ENCODE data around the gene TBK1.

The TBK1 gene

DNA sequence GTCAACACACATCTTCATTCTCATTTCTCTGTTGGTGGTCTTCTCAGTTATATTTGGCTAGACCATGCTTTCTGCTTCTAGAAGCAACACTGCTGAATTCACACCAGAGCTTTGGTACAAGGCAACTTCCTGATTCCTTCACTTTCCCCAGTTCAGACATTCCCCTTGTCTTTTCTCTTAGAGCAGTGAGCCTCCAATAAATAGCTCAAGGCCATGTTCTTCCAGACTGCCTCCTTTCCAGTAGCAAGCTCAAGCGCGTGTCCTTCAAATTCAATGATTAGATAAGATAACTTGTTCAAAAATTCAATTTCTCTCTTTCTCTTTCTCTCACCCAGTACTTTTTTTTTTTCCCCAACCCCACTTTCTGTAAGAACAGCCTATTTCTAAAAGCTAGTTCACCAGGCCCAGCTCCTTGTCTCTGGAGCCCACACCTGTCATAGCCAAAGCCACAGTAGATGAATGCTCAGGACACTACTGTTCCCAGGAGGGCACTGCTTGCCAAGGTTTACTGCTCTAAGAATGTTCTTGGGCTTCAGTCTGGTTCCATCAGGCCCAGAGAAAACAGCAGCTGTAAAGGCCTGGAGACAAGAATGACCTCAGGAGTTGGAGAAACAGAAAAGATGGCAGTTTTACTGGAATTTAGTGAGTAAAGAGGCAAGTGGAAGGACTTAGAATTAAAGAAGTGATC, 17.7 kb downstream of the TBK1 start:
- TF ChIP-seq, protein P1, sequence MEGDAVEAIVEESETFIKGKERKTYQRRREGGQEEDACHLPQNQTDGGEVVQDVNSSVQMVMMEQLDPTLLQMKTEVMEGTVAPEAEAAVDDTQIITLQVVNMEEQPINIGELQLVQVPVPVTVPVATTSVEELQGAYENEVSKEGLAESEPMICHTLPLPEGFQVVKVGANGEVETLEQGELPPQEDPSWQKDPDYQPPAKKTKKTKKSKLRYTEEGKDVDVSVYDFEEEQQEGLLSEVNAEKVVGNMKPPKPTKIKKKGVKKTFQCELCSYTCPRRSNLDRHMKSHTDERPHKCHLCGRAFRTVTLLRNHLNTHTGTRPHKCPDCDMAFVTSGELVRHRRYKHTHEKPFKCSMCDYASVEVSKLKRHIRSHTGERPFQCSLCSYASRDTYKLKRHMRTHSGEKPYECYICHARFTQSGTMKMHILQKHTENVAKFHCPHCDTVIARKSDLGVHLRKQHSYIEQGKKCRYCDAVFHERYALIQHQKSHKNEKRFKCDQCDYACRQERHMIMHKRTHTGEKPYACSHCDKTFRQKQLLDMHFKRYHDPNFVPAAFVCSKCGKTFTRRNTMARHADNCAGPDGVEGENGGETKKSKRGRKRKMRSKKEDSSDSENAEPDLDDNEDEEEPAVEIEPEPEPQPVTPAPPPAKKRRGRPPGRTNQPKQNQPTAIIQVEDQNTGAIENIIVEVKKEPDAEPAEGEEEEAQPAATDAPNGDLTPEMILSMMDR (conservative IDR thresholded peaks at IDR 0.05; ENCODE audit: low read length), result no peak
- TF ChIP-seq EZH2phosphoT487 (IDR thresholded peaks at IDR 0.05; ENCODE audit: borderline replicate concordance), result no peak
- H3K79me2 ChIP-seq (ENCODE audit: insufficient read depth, low read length), result no peaks in the 10 kb centered on the region

GRCh38 chr12:64470495-64470894, 18.6 kb downstream of the TBK1 start:
- no peak overlapping the region for H3K4me3 ChIP-seq (ENCODE audit: low read length, poor library complexity, severe bottlenecking)
- no peaks in the 10 kb centered on the region for H3K4me1 ChIP-seq (ENCODE audit: insufficient read depth, low read length, poor library complexity, severe bottlenecking)
- no peaks in the 10 kb centered on the region for H4K20me1 ChIP-seq (ENCODE audit: insufficient read depth, low read length, poor library complexity, severe bottlenecking)
- no peaks in the 10 kb centered on the region for H3K27me3 ChIP-seq (ENCODE audit: insufficient read depth, low read length, poor library complexity, severe bottlenecking)
- H3K9me3 ChIP-seq (ENCODE audit: insufficient read depth, low read depth, low read length), result no peaks in the 10 kb centered on the region
- no peak overlapping the region for H3K4me2 ChIP-seq (ENCODE audit: low read depth, low read length, poor library complexity, severe bottlenecking)
- H3K9me2 ChIP-seq (replicated peaks; ENCODE audit: low read depth, low read length), result no peaks in the 10 kb centered on the region
- H3F3A ChIP-seq (ENCODE audit: low read depth), result no peaks in the 10 kb centered on the region
- H3K9ac ChIP-seq (ENCODE audit: low read depth, low read length, poor library complexity, severe bottlenecking), result no peak overlapping the region
- no peak for TF ChIP-seq EZH2phosphoT487 (IDR thresholded peaks at IDR 0.05; ENCODE audit: borderline replicate concordance)
- TF ChIP-seq, protein P1 (conservative IDR thresholded peaks at IDR 0.05; ENCODE audit: low read length), result no peak
- peaks cover 69% of the 10 kb centered on the region for H3K36me3 ChIP-seq (ENCODE audit: insufficient read depth, low read length)
- H2AFZ ChIP-seq (ENCODE audit: low read length), result no peak overlapping the region
- H3K79me2 ChIP-seq (ENCODE audit: insufficient read depth, low read length), result no peaks in the 10 kb centered on the region

More for the DNA sequence above, 17.7 kb downstream of the TBK1 start:
- Histone ChIP-seq H3K27me3 (ENCODE audit: insufficient read depth, low read length, poor library complexity, severe bottlenecking) (no peaks in the 10 kb centered on the region), H3K36me3 (ENCODE audit: insufficient read depth, low read length) (peaks cover 69% of the 10 kb centered on the region), H2AFZ (ENCODE audit: low read length) (no peak overlapping the region), H3K4me3 (ENCODE audit: low read length, poor library complexity, severe bottlenecking) (no peak overlapping the region), H3K9me3 (ENCODE audit: insufficient read depth, low read depth, low read length) (no peaks in the 10 kb centered on the region), H3F3A (ENCODE audit: low read depth) (no peaks in the 10 kb centered on the region), H3K9ac (ENCODE audit: low read depth, low read length, poor library complexity, severe bottlenecking) (no peak overlapping the region), H3K9me2 (replicated peaks; ENCODE audit: low read depth, low read length) (no peaks in the 10 kb centered on the region), H3K4me1 (ENCODE audit: insufficient read depth, low read length, poor library complexity, severe bottlenecking) (no peaks in the 10 kb centered on the region), H3K4me2 (ENCODE audit: low read depth, low read length, poor library complexity, severe bottlenecking) (no peak overlapping the region), H4K20me1 (ENCODE audit: insufficient read depth, low read length, poor library complexity, severe bottlenecking) (no peaks in the 10 kb centered on the region)

DNA sequence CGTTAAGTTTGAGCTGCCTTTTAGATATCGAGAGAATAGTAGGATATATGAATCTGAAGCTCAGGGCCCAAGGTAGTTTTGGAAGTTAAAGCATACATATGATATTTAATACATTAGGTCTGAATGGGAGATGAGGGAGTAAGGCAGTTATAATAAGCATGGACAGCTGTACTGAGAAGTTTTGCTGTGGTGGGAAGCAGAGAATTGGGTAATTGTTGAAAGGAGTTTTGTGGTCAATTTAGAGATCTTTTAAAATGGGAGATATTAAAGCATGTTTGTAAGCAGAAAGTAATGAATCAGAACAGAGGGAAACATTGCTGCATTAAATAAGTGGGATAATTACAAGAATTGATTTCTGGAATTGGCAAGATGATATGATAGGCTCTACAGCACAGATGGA, 21.3 kb downstream of the TBK1 start:
- H3F3A ChIP-seq (ENCODE audit: low read depth), result no peaks in the 10 kb centered on the region
- H3K9me2 ChIP-seq (replicated peaks; ENCODE audit: low read depth, low read length), result no peaks in the 10 kb centered on the region
- no peaks in the 10 kb centered on the region for H3K4me1 ChIP-seq (ENCODE audit: insufficient read depth, low read length, poor library complexity, severe bottlenecking)
- H2AFZ ChIP-seq (ENCODE audit: low read length), result no peak overlapping the region
- TF ChIP-seq, protein P1 (conservative IDR thresholded peaks at IDR 0.05; ENCODE audit: low read length), result no peak
- TF ChIP-seq EZH2phosphoT487 (IDR thresholded peaks at IDR 0.05; ENCODE audit: borderline replicate concordance), result no peak
- H3K27me3 ChIP-seq (ENCODE audit: insufficient read depth, low read length, poor library complexity, severe bottlenecking), result no peaks in the 10 kb centered on the region
- peaks cover 68% of the 10 kb centered on the region for H3K36me3 ChIP-seq (ENCODE audit: insufficient read depth, low read length)
- H3K79me2 ChIP-seq (ENCODE audit: insufficient read depth, low read length), result peaks cover 13% of the 10 kb centered on the region
- no peak overlapping the region for H3K4me2 ChIP-seq (ENCODE audit: low read depth, low read length, poor library complexity, severe bottlenecking)
- no peak overlapping the region for H3K9ac ChIP-seq (ENCODE audit: low read depth, low read length, poor library complexity, severe bottlenecking)
- peaks cover 5% of the 10 kb centered on the region; the same call in 1 of the 2 replicates for H3K9me3 ChIP-seq (ENCODE audit: insufficient read depth, low read depth, low read length)
- H3K4me3 ChIP-seq (ENCODE audit: low read length, poor library complexity, severe bottlenecking), result no peak overlapping the region
- H4K20me1 ChIP-seq (ENCODE audit: insufficient read depth, low read length, poor library complexity, severe bottlenecking), result peaks cover 10% of the 10 kb centered on the region
